NCI-H446 treated with DMSO at 0.1 percent for 48 hours (cell line): ENCODE results near the gene C18orf32.
"Not testable (repeated sequence)": the region's sequence is repeated elsewhere in the genome, so short reads cannot be mapped to it uniquely, and the experiment has no call there.

ENCODE experiments used
- DNase-seq: peaks from one replicate; lab custom pipeline; 2025; lab: John Stamatoyannopoulos, UW

C18orf32 gene

DNA sequence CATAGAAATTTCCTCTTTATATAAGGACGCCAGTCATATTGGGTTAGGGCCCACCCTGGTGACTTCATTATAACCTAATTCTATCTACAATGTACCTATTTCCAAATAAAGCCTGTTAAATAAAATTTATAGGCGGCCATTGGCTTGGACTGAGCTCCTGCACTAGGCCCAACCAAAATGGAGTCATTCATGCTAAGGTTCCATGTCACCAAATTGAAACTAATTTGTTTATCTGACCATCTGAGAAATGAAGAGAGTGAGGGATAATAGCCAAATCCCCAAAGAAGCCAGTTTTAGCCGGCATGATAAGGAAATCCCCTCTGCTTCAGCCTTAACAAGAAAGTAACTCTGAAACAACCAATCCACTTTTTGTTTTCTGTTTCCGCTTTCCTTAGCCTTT lies 19.4 kb downstream of the C18orf32 start:
- DNase-seq = no peak

DNA sequence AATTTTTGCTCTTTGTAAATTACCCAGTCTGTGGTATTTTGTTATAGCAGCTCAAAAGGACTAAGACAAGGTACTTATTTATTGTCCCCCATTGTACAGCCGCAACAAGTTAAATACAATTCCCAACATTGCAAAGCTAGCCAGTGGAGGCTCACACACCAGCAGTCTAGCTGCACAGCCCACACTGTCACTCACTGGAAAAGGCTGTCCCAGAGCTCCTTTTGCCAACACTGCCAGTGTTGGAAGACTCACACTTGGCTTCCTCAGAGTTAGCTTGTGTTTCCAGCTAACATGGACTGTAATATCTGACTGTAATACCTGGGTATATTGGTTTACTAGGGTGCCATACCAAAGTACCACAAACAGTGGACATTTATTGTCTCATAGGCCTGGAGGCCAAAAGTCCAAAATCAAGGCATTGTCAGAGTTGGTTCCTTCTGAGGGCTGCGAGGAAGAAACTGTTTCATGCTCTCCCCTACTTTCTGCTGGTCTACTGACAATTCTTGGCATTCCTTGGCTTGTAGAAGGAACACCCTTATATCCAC lies 19.9 kb downstream of the C18orf32 start:
- DNase-seq = no peak

DNA sequence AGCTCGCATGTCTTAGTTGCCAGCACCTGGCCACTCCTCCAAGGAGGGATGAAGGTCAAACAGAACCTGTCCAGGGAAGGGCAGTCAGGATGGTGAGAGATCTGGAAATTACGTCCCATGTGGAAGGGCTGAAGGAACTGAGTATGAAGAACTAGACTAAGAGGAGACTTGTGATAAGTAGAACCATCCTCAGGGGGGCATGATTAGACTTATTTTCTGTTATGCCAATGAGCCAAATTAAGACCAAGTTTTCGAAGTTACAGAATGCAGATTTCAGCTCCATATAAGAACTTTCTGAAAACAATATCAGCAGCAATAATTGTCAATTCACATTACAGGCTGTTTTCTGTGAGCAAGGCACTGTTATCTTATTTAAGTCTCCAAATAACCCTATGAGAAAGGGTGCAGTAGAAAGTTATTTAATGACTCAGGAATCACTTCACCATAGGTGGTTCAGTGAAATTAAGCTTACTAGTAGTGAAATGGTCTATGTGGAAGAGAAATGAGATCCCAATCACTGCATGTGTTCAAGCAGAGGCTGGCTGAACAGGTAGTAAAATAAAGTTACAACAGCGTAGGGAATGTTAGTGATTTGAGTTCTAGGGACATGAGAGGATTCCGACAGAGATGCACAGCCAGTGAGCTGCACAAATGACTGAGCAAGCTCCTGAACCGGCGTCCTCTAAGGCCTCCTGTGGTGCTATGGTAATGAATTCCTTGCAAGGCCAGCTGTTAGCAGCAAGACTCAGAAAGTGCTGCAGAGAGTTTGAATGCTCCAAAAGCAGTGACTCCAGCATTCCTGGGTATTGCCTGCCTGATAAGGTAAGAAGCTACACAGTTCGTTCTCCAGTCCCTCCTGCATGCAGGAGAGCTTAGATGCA lies 22.1 kb downstream of the C18orf32 start:
- DNase-seq = no peak

DNA sequence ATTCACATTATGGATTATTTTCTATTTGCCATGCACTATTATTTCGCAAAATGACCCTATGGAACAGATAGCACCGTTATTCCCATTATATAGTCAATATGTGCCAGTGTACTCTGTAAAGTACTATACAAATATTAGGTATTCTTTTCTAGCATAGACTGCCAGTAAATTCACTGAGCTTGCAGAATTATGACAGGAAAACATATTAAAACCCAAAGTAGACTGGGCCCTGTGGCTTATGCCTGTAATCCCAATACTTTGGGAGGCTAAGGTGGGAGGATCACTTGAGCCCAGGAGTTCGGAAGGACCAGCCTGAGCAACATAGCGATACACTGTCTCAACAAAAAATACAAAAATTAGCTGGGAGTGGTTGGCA lies 25.4 kb downstream of the C18orf32 start:
- no peak for DNase-seq

GRCh38 chr18:49460976-49461601 lies 25.9 kb downstream of the C18orf32 start:
- DNase-seq = no peak

GRCh38 chr18:49459404-49460171 lies 27.4 kb downstream of the C18orf32 start:
- no peak for DNase-seq

- DNase-seq = no peak
Observed at GRCh38 chr18:49457616-49458015, 29.4 kb downstream of the C18orf32 start.

GRCh38 chr18:49456794-49457193 lies 30.2 kb downstream of the C18orf32 start:
- DNase-seq = no peak

- DNase-seq = not testable (repeated sequence)
Observed at GRCh38 chr18:49452534-49452933, 34.5 kb downstream of the C18orf32 start.

DNA sequence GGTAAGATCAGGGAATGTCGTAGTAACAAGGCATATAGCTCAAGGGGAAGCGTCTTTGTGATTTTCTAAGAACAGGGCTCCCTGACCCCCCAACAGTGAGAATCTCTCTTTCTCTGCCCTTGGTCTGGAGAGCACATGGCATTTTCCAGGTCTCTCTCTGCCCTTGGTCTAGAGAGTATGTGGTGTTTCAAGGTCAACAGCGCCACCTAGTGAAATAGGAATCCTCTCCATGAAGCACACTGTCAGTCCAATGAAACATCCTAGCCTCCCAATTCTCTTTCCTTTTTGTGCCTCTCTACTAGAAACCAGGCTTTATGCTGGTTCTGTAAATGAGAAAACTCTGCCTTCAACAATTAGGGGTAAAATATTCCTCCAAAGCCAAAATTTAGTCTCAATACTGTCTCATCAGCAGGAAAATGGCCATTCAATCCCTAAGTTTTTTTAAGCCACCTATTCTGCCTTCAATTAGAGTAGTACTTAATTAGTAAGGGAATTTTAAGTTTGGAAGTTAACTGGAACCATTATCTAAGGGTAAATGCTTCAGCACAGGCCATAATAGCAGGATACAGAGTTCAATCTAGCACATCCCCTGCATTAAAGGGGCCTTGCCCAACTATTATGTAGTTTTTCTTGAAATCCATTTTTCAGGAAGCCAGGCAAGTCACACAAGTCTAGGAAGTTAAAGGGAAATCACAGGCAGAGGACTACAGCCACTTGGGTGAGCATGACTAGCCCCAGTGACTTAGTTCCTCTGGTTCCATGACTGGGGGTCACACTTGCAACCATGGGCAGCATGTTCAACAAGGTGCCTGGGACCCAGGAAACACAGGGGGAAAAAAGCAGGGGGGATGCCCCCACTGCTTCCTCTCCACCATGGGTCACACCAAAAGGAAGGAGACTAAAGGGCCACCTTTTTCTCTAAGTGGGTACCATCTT lies 39.0 kb downstream of the C18orf32 start:
- peak; percentile 36 for DNase-seq

GRCh38 chr18:49446481-49446880 lies 40.6 kb downstream of the C18orf32 start:
- no peak for DNase-seq

DNA sequence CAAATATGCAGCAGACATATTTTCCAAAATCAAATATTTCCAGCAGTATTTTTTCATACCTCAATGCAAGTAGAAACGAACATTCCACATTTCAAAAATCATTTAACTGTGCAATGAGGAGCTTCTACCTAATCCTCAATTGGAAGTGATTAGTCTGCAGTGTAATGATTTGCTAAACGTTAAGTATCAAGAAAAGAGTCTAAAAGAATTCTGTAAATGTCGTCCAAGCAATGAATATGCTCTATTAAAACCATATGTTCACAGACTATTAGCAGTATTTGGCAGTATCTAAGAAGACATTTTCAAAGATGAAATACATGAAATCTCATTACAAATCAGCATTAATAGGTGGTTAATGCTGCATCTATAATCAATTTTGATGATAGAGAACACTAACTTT lies 42.5 kb downstream of the C18orf32 start:
- DNase-seq = no peak

DNA sequence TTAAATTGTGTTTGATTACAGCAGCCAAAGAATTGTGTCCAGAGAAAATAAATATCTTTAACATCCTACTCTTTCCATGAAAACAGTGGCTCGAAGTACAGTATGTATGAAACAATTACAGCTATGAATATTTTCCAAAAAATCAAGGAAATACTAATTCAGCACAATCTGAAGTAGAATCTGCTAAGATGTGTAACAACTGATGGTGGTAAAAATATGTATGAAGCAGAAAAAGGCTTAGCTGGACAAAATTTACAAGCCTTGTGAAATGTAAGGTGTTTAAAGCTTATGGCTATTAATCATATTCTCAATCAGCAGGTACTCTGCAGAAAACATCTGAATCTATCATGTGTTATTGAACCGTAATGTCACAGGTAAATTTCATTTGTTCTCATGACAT lies 43.2 kb downstream of the C18orf32 start:
- DNase-seq = no peak

DNA sequence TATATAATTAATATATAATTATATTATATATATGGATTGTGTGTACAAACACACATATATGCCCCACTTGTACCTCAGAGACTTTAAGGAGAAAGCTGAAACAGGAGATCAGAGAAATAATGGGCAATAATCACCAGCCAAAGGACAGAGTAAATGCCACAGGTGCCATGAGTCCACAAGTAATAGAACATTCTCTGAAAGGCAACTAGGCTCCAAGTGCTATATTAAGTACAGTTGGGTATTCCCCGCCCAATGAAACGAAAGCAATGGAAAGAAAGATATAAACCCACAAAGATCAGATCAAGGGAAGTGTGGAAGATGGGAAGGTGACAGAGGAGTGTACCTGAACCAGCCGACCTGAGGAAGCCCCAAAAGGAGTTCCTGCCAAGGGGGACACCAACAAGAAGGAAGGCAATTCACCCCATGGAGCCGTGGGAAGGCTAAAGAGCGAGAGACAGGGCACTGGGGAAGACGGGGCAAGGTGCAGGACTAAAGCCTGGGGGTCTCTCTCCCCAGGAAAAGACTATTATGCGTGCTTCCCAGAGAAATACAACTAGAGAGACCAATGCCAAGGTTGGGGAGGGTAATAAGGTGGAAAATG lies 45.6 kb downstream of the C18orf32 start:
- no peak for DNase-seq

- no peak for DNase-seq
Observed at GRCh38 chr18:49435170-49435569, 51.9 kb downstream of the C18orf32 start.

DNA sequence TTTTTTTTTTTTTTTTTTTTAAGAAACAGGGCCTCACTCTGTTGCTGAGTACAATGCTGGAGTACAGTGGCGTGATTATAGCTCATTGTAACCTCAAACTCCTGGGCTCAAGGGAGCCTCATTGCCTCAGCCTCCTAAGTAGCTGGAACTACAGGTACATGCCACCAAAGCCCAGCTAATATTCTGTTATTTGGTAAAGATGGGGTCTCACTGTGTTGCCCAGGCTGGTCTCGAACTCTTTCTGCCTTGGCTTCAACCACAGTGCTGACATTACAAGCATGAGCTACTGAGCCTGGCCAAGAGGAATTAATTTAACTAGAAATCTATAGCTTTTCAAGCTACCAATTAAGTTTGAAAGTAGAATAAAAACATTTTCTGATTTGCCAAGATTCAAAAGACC lies 54.4 kb downstream of the C18orf32 start:
- DNase-seq = no peak

DNA sequence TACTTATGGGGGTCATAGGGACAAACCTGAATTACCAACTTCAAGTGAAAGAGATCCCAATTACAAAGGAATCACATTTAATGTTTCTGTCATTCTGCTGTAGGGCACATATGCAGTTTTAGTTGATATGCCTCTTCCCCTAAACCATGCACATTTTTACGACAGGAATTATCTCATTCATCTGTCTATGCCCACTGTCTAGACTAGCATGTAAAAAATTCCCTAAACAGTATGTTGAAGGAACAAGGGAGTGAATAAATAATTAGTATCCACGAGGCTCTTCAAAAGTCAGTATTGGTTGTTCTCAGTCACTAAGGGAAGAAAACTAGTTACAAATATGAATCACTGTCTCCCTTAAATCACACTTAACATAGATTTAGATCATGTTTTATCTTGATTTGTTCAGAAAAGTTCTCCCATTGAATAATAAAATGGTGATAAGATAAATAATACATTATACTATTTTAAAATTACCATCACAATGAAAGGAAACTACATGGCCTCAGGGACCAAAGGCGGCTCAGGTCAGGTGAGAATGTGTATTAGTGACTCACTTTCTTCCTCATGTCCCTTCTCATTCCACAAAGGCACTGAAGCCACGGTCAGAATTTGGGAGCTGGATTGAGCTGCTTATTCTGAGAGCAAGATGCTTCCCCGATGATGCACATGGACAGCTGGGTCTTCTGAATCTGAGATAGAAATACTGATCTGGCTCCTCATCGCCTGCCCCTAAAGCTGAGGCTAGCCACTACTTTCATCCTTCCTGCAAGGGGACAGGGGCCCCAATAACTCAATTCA lies 55.7 kb downstream of the C18orf32 start:
- DNase-seq = no peak
